Transverse colon (tissue), 3 donors: Measurements from ENCODE around the gene TPM1.
"Not testable (repeated sequence)": the region's sequence is repeated elsewhere in the genome, so short reads cannot be mapped to it uniquely, and the experiment has no call there.

Experiments used
- CTCF ChIP-seq, 5 experiments: fragments of 200-600 bp in 3 of 5; fragments of 450-650 bp in 2 of 5; sonication (generic) in 3 of 5; IDR thresholded peaks; 1 replicate in 2 of 5; 2 replicates in 3 of 5; pipeline ENCODE4 v1.5.1; 2016 to 2017; ENCODE audit warnings: antibody characterized with exemption in 5 of 5, inconsistent platforms in 3 of 5, mild to moderate bottlenecking in 2 of 5, moderate library complexity in 1 of 5
- EP300 ChIP-seq: sonication (generic); formaldehyde crosslinking; IDR thresholded peaks from one replicate; pipeline ENCODE4 v1.6.1; 2017; ENCODE audit warnings: antibody characterized with exemption, low read depth

- TF ChIP-seq CTCF (IDR thresholded peaks at IDR 0.05); EP300: not testable (repeated sequence)
These were observed 48.9 kb upstream of the TPM1 start for GRCh38 chr15:62993632-62994031.
